ENCODE results near the gene MITF. TPM values are rescaled to one million over a fixed set of nuclear protein-coding genes. Genes with fewer than 3 reads are reported as not detected.

The MITF gene
- total RNA-seq, 1 donor from 2014 or later: 6.0 TPM

DNA sequence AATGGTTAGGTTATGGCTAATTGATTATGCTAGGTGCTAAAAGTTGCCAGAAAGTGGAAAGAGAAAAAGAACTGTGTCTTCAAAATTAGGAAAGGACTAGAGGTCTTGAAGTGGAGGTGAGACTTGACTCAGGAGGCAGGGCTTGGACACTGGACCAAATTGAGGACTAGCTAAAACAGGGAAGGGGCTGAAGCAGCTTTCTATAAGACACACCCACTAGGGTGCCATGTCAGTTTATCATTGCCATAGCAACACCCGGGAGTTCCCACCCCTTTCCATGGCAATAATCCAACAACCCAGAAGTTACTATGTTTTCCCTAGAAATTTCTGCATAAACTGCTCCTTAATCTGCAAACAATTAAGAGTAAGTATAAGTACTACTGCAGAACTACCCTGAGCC is 42.9 kb upstream of the MITF start:
- Histone ChIP-seq H3K9me3 (ENCODE audit: insufficient read depth, low read depth, low read length) (no peaks in the 10 kb centered on the region), H2AFZ (ENCODE audit: low read depth, low read length) (no peak overlapping the region), H3K27me3 (ENCODE audit: insufficient read depth, low read length) (no peaks in the 10 kb centered on the region), H3K4me1 (ENCODE audit: insufficient read depth, low read length) (no peaks in the 10 kb centered on the region), H3K79me2 (ENCODE audit: insufficient read depth, low read length) (no peaks in the 10 kb centered on the region), H4K20me1 (ENCODE audit: insufficient read depth, low read length) (no peaks in the 10 kb centered on the region), H3K27ac (ENCODE audit: low read depth, low read length) (no peak overlapping the region), H3K4me3 (ENCODE audit: insufficient read depth, low read depth, low read length) (no peak overlapping the region), H3K4me2 (ENCODE audit: low read length) (no peak overlapping the region), H3K9ac (ENCODE audit: low read length) (no peak overlapping the region), H3K36me3 (ENCODE audit: insufficient read depth, low read length) (no peaks in the 10 kb centered on the region)
- no peaks in the 10 kb centered on the region for H3K36me3 Mint-ChIP-seq (ENCODE audit: low read depth, unreplicated experiment)
- H3K27me3 Mint-ChIP-seq (ENCODE audit: low read depth, unreplicated experiment): peaks cover 3% of the 10 kb centered on the region
- H3K4me1 Mint-ChIP-seq (ENCODE audit: low read depth, unreplicated experiment): peaks cover 8% of the 10 kb centered on the region
- no peak overlapping the region for H3K4me3 Mint-ChIP-seq (ENCODE audit: unreplicated experiment)
- no peaks in the 10 kb centered on the region for H3K9me3 Mint-ChIP-seq (ENCODE audit: unreplicated experiment)
- H3K27ac Mint-ChIP-seq (ENCODE audit: unreplicated experiment): no peak overlapping the region
- FAIRE-seq: no peak
- TF ChIP-seq EZH2 (IDR thresholded peaks at IDR 0.05; ENCODE audit: insufficient read depth, low read length): no peak
- TF ChIP-seq, protein P1, sequence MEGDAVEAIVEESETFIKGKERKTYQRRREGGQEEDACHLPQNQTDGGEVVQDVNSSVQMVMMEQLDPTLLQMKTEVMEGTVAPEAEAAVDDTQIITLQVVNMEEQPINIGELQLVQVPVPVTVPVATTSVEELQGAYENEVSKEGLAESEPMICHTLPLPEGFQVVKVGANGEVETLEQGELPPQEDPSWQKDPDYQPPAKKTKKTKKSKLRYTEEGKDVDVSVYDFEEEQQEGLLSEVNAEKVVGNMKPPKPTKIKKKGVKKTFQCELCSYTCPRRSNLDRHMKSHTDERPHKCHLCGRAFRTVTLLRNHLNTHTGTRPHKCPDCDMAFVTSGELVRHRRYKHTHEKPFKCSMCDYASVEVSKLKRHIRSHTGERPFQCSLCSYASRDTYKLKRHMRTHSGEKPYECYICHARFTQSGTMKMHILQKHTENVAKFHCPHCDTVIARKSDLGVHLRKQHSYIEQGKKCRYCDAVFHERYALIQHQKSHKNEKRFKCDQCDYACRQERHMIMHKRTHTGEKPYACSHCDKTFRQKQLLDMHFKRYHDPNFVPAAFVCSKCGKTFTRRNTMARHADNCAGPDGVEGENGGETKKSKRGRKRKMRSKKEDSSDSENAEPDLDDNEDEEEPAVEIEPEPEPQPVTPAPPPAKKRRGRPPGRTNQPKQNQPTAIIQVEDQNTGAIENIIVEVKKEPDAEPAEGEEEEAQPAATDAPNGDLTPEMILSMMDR (IDR thresholded peaks at IDR 0.05; ENCODE audit: insufficient read depth, low read depth, low read length): no peak
- DNase-seq (ENCODE audit: low read depth): no peak

DNA sequence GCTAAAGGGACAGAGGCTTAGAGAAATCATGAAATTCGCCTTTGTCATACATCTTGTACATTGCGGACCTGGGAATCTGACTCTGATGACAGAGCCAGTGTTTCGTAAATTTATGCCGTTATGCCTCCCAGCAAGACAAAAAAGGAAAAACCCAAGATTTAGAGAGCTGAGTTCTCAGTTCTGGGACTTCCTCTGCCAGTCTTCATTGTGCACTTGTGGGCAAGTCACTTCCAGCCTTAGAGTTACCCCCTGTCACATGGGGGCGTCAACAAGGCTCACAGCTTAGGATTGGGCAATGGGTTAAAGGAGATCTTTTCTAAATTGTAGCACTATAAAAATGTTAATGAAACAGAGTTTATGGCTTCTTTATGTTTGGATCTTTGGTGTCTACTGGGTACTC is 41.9 kb upstream of the MITF start:
- no peaks in the 10 kb centered on the region for H3K27me3 ChIP-seq (ENCODE audit: insufficient read depth, low read length)
- H3K4me1 ChIP-seq (ENCODE audit: insufficient read depth, low read length): no peaks in the 10 kb centered on the region
- no peak overlapping the region for H3K4me3 Mint-ChIP-seq (ENCODE audit: unreplicated experiment)
- no peaks in the 10 kb centered on the region for H4K20me1 ChIP-seq (ENCODE audit: insufficient read depth, low read length)
- H3K79me2 ChIP-seq (ENCODE audit: insufficient read depth, low read length): no peaks in the 10 kb centered on the region
- peaks cover 3% of the 10 kb centered on the region for H3K27me3 Mint-ChIP-seq (ENCODE audit: low read depth, unreplicated experiment)
- H3K27ac ChIP-seq (ENCODE audit: low read depth, low read length): no peak overlapping the region
- no peak overlapping the region for H3K9ac ChIP-seq (ENCODE audit: low read length)
- FAIRE-seq (no peak), DNase-seq (ENCODE audit: low read depth) (no peak)
- no peaks in the 10 kb centered on the region for H3K9me3 ChIP-seq (ENCODE audit: insufficient read depth, low read depth, low read length)
- no peak overlapping the region for H3K27ac Mint-ChIP-seq (ENCODE audit: unreplicated experiment)
- H3K36me3 Mint-ChIP-seq (ENCODE audit: low read depth, unreplicated experiment): no peaks in the 10 kb centered on the region
- TF ChIP-seq, protein P1 (IDR thresholded peaks at IDR 0.05; ENCODE audit: insufficient read depth, low read depth, low read length): no peak
- TF ChIP-seq EZH2 (IDR thresholded peaks at IDR 0.05; ENCODE audit: insufficient read depth, low read length): no peak
- H2AFZ ChIP-seq (ENCODE audit: low read depth, low read length): no peak overlapping the region
- H3K4me1 Mint-ChIP-seq (ENCODE audit: low read depth, unreplicated experiment): peaks cover 8% of the 10 kb centered on the region
- H3K9me3 Mint-ChIP-seq (ENCODE audit: unreplicated experiment): no peaks in the 10 kb centered on the region
- no peaks in the 10 kb centered on the region for H3K36me3 ChIP-seq (ENCODE audit: insufficient read depth, low read length)
- no peak overlapping the region for H3K4me2 ChIP-seq (ENCODE audit: low read length)
- H3K4me3 ChIP-seq (ENCODE audit: insufficient read depth, low read depth, low read length): no peak overlapping the region

DNA sequence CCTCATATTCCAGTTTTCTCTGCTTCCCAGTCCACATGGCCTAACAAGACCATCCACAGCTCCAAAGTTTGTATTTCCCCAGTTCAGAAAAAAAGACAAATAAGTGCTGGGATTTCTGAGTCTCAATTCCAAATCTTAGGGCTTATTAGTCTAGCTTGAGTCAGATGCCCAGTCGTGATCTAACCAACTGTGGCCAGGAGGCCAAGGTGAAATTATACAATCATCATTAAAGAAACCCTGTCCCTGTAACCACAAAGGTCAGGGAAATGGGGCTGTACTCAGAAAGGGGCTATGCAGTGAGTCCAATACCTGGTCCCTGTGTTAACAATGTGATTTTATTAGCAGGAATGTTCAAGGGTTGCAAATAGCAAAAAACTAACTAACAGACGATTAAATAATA is 40.5 kb upstream of the MITF start:
- FAIRE-seq (no peak), DNase-seq (ENCODE audit: low read depth) (no peak)
- Histone ChIP-seq H2AFZ (ENCODE audit: low read depth, low read length) (no peak overlapping the region), H3K79me2 (ENCODE audit: insufficient read depth, low read length) (no peaks in the 10 kb centered on the region), H3K36me3 (ENCODE audit: insufficient read depth, low read length) (no peaks in the 10 kb centered on the region), H3K27me3 (ENCODE audit: insufficient read depth, low read length) (no peaks in the 10 kb centered on the region), H3K4me1 (ENCODE audit: insufficient read depth, low read length) (no peaks in the 10 kb centered on the region), H3K4me2 (ENCODE audit: low read length) (no peak overlapping the region), H3K9ac (ENCODE audit: low read length) (no peak overlapping the region), H3K27ac (ENCODE audit: low read depth, low read length) (no peak overlapping the region), H4K20me1 (ENCODE audit: insufficient read depth, low read length) (no peaks in the 10 kb centered on the region), H3K4me3 (ENCODE audit: insufficient read depth, low read depth, low read length) (no peak overlapping the region), H3K9me3 (ENCODE audit: insufficient read depth, low read depth, low read length) (no peaks in the 10 kb centered on the region)
- H3K4me3 Mint-ChIP-seq (ENCODE audit: unreplicated experiment): no peak overlapping the region
- no peak overlapping the region for H3K27ac Mint-ChIP-seq (ENCODE audit: unreplicated experiment)
- peaks cover 8% of the 10 kb centered on the region for H3K4me1 Mint-ChIP-seq (ENCODE audit: low read depth, unreplicated experiment)
- H3K36me3 Mint-ChIP-seq (ENCODE audit: low read depth, unreplicated experiment): no peaks in the 10 kb centered on the region
- no peaks in the 10 kb centered on the region for H3K9me3 Mint-ChIP-seq (ENCODE audit: unreplicated experiment)
- peaks cover 3% of the 10 kb centered on the region for H3K27me3 Mint-ChIP-seq (ENCODE audit: low read depth, unreplicated experiment)
- TF ChIP-seq EZH2 (IDR thresholded peaks at IDR 0.05; ENCODE audit: insufficient read depth, low read length): no peak
- TF ChIP-seq, protein P1 (IDR thresholded peaks at IDR 0.05; ENCODE audit: insufficient read depth, low read depth, low read length): no peak
